Duodenal mucosa (tissue), 2 donors: Measurements from ENCODE around the gene TMCC1.
"Not testable (repeated sequence)": the region's sequence is repeated elsewhere in the genome, so short reads cannot be mapped to it uniquely, and the experiment has no call there.

ENCODE experiments used
- H3K27ac ChIP-seq: one replicate; pipeline ENCODE4 v1.7.0; 2013; ENCODE audit warnings: low read depth, low read length
- H3K27me3 ChIP-seq, 2 donors: one replicate each; pipeline ENCODE4 v1.7.0; 2013; ENCODE audit warnings: low read length in 2 of 2, control low read depth in 1 of 2; ENCODE audit not compliant: insufficient read depth in 2 of 2, control insufficient read depth in 1 of 2
- H3K36me3 ChIP-seq, 2 donors: one replicate each; pipeline ENCODE4 v1.7.0; 2013; ENCODE audit warnings: low read length in 2 of 2, control low read depth in 1 of 2; ENCODE audit not compliant: insufficient read depth in 2 of 2, control insufficient read depth in 1 of 2
- H3K4me1 ChIP-seq, 2 donors: one replicate each; pipeline ENCODE4 v1.7.0; 2013; ENCODE audit warnings: low read length in 2 of 2, control low read depth in 1 of 2; ENCODE audit not compliant: insufficient read depth in 2 of 2, control insufficient read depth in 1 of 2
- H3K4me3 ChIP-seq, 2 donors: one replicate each; pipeline ENCODE4 v1.7.0; 2013; ENCODE audit warnings: low read length in 2 of 2, low read depth in 1 of 2
- H3K9ac ChIP-seq, 2 donors: one replicate each; pipeline ENCODE4 v1.7.0; 2013; ENCODE audit warnings: low read length in 2 of 2, low read depth in 1 of 2
- H3K9me3 ChIP-seq, 2 donors: one replicate each; pipeline ENCODE4 v1.7.0; 2013; ENCODE audit warnings: low read length in 2 of 2, control low read depth in 1 of 2; ENCODE audit not compliant: control insufficient read depth in 1 of 2

TMCC1 gene

DNA sequence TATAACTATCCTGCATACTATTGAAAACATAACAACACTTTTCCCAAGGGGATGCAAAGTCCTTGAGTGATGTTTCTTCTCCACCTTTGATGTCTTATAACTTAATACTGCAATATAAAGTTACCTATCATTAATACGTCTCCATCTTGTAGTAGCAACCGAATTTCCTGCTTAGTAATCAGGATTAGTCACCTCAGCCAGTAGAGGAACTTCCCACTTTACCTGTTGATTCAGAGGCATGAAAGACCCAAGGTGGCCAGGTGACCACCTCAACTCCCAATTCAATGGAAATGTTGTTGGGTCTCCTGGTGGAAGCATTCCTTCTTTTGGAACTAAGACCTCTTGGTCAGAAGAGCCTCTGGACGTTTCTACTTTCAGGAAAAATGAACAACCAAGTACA lies 3.5 kb upstream of the TMCC1 start:
- no peaks in the 10 kb centered on the region for H3K36me3 ChIP-seq
- no peak overlapping the region for H3K9ac ChIP-seq
- H3K4me3 ChIP-seq: no peak overlapping the region
- H3K4me1 ChIP-seq: peaks cover 10 to 14% of the 10 kb centered on the region in 2 donors
- H3K9me3 ChIP-seq: no peaks in the 10 kb centered on the region
- no peak overlapping the region for H3K27ac ChIP-seq
- no peaks in the 10 kb centered on the region for H3K27me3 ChIP-seq

DNA sequence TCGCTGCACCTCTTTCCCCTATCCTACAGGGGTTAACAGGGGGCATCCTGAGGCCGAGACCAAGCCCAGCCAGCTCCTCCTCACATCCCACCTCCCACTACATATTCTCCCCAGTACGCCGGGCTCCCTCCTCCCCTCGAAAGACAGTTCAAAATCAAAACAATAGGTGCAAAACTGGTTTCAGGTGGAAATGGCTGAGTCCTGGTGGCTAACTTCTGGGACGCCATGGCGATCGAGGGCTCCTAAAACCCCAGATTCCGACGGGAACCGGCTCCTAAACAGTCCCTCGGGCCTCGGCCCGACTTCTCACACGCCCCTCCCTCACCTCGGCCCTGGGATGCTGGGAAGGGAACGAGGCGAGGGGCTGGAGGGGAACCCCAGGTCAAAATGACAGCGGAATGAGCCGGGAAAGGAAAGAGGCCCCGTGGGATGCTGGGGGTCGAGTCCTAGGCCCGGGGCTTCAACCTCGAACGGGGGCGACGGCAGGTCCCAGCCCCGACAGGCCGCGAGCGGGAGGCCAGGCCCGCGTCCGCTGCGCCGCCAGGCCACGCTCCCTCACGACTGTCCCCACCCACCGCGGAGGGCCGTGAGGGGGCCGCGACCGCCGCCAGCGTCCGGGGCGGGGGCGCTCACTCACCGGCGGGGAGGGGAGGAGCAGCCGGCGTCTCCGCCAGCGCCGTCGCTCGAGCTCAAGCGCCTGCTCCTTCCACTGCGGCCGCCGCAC lies 492 bp downstream of the TMCC1 start:
- no peaks in the 10 kb centered on the region for H3K9me3 ChIP-seq
- peaks cover 0 to 3% of the 10 kb centered on the region in 2 donors for H3K36me3 ChIP-seq
- H3K9ac ChIP-seq: peak overlapping the region; percentile 96 to 98
- H3K27ac ChIP-seq: peak overlapping the region; percentile 64
- peak overlapping the region; percentile 84 to 95 for H3K4me3 ChIP-seq
- no peaks in the 10 kb centered on the region for H3K27me3 ChIP-seq
- H3K4me1 ChIP-seq: peaks cover 30 to 38% of the 10 kb centered on the region in 2 donors

DNA sequence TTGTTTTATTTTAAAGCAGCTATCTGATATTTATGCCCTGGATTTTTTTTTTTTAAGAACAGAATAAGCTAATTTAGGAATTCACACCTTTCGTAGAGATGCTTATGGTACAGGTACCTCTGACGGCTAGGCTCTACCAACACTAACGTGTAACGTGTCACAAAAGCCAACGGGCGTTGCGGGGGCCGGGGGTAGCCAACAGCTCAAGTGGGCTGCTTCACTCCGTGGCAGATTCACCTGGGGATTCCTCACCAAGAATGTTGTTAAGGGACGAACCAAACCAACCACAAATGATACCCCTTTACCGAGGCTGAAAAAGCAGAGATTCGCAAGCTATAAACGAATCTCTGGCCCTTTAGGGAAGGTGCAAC lies 1.0 kb downstream of the TMCC1 start:
- H3K27me3 ChIP-seq: no peaks in the 10 kb centered on the region
- H3K27ac ChIP-seq: peak overlapping the region; percentile 64
- peak overlapping the region; percentile 84 to 95 for H3K4me3 ChIP-seq
- no peaks in the 10 kb centered on the region for H3K9me3 ChIP-seq
- H3K36me3 ChIP-seq: peaks cover 0 to 3% of the 10 kb centered on the region in 2 donors
- H3K9ac ChIP-seq: peak overlapping the region; percentile 96 to 98
- peaks cover 30 to 38% of the 10 kb centered on the region in 2 donors for H3K4me1 ChIP-seq

DNA sequence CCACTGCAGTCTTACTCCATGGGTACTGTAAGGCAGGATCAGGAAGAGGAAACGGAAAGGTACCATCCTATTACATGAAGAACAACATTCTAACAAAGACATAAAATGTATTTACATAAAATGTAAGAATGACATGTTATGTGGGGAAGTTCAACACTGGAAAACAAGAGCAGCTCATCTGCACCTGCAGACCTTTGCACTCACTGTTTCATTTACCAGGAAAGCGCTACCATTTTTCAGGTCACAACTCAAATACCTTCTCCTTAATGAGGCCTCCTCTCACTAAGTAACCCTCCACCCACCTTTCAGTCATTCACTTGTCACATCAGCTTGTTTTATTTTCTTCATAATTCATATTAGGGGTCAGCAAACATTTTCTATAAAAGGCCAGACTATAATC lies 2.6 kb downstream of the TMCC1 start:
- Histone ChIP-seq H3K9me3 (no peaks in the 10 kb centered on the region), H3K4me1 (peaks cover 30 to 38% of the 10 kb centered on the region in 2 donors), H3K27me3 (no peaks in the 10 kb centered on the region), H3K27ac (no peak overlapping the region), H3K36me3 (peaks cover 0 to 3% of the 10 kb centered on the region in 2 donors), H3K4me3 (no peak overlapping the region), H3K9ac (no peak overlapping the region)

DNA sequence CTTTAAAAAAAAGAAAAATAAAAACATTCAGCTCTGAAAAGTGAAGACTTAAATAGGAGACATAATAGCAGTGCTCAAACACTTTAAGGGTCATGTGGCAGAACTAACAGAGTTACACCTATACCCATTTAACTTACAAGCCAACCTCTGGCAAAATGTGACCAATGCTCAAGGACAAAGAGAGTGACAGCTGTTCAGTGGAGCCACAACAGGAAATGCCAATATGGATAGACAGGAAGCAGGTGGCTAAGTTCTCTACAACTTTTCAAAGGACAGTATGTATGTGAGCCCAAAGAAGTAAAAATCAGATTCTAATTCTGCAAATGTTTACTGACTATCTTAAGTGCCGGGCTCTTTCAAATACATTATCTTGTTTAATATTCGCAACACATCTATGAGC lies 3.4 kb downstream of the TMCC1 start:
- Histone ChIP-seq H3K9ac (no peak overlapping the region), H3K4me1 (peaks cover 30 to 38% of the 10 kb centered on the region in 2 donors), H3K27ac (no peak overlapping the region), H3K4me3 (no peak overlapping the region), H3K36me3 (peaks cover 0 to 3% of the 10 kb centered on the region in 2 donors), H3K9me3 (no peaks in the 10 kb centered on the region), H3K27me3 (no peaks in the 10 kb centered on the region)

DNA sequence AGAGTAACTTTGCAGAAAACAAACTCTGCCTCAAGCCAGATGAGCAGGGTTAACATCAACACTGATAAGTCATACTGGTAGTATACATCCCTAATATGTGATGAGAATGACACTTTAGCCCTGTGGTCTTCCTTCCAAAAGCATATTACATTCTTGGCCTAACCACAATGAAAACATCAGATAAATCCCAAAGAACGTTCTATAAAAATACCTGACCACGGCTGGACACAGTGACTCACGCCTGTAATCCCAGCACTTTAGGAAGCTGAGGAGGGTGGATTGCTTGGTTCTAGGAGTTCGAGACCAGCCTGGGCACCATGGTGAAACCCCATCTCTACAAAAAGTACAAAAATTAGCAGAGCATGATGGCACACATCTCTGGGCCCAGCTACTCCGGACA lies 4.7 kb downstream of the TMCC1 start:
- Histone ChIP-seq H3K36me3 (peaks cover 0 to 3% of the 10 kb centered on the region in 2 donors), H3K27me3 (no peaks in the 10 kb centered on the region), H3K4me3 (no peak overlapping the region), H3K27ac (no peak overlapping the region), H3K4me1 (peaks cover 26 to 32% of the 10 kb centered on the region in 2 donors), H3K9me3 (no peaks in the 10 kb centered on the region), H3K9ac (no peak overlapping the region)

DNA sequence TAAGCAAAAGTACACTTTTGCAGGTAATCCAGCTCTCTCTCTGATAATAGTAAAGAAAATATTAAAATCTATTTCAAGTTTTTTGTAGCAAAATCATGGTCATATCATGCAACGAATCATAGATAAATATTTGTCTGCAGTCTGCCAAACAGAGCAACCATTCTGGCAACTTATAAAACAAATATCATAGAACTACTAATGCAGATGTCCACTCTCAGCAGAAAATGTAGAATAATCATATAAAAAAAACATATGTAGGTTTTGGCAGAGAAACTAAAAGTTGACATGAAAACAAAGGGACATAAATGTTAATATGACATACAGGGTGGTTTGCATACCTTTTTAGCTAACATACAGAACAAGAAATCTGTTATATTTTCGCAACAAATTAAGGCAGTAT lies 12.2 kb downstream of the TMCC1 start:
- Histone ChIP-seq H3K36me3 (peaks cover 0 to 22% of the 10 kb centered on the region in 2 donors), H3K27ac (no peak overlapping the region), H3K9me3 (no peaks in the 10 kb centered on the region)

DNA sequence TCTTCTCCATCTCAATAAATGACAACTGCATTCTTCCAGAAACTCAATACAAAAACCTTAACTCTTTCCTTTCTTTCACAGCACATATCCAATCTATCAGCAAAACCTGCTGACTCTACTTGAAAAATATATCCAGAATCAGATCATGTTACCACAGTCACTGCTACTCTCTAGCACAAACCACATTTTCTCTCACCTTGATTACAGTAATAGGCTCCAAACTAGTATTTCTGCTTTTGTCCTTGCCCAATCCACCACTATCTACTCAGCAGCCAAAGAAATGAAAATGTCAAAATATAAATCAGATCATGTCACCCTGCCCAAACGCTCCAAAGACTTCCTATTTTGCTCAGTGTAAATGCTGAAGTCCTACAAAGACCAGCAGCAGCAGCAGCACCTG lies 15.2 kb downstream of the TMCC1 start:
- no peak overlapping the region for H3K9ac ChIP-seq
- H3K36me3 ChIP-seq: peaks cover 0 to 31% of the 10 kb centered on the region in 2 donors
- no peaks in the 10 kb centered on the region for H3K27me3 ChIP-seq
- no peaks in the 10 kb centered on the region for H3K9me3 ChIP-seq
- no peak overlapping the region for H3K27ac ChIP-seq
- no peaks in the 10 kb centered on the region for H3K4me1 ChIP-seq
- no peak overlapping the region for H3K4me3 ChIP-seq

More for the DNA sequence above, 12.2 kb downstream of the TMCC1 start:
- Histone ChIP-seq H3K4me3 (no peak overlapping the region), H3K9ac (no peak overlapping the region), H3K4me1 (no peaks in the 10 kb centered on the region), H3K27me3 (no peaks in the 10 kb centered on the region)

DNA sequence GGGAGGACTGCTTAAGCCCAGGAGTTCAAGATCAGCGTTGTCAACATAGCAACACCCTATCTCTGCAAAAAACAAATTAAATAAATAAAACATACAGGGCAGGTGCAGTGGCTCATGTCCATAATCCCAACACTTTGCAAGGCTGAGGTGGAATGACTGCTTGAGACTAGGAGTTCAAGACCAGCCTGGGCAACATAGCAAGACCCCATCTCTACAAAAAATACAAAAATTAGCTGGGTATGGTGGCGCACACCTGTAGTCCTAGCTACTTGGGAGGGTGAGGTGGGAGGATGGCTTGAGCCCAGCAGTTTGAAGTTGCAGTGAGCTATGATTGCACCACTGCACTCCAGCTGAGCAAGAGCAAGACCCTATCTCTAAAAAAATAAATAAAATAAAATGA lies 19.0 kb downstream of the TMCC1 start:
- H3K36me3 ChIP-seq: peaks cover 3 to 29% of the 10 kb centered on the region in 2 donors

DNA sequence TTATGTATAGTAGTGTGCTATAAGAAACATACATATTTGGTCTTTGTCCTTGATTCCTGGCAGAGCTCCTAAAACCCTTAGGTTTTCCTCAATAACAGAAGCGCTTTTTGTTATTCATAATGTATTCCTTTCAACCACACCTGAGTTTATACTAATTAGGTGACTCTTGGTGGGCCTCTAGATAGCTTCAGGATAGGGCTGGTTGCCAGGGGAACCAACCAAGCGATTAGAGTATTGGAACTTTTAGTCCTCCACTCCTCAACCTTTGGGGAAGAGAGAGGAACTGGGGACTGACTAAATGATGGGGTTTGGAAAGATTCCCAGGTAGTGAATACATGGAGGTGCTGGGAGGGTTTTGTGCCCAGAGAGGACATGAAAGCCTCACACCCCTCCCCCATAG lies 24.6 kb downstream of the TMCC1 start:
- Histone ChIP-seq H3K4me1 (no peaks in the 10 kb centered on the region), H3K9ac (no peak overlapping the region), H3K9me3 (no peaks in the 10 kb centered on the region), H3K4me3 (no peak overlapping the region), H3K36me3 (peaks cover 6% of the 10 kb centered on the region in 2 donors), H3K27ac (no peak overlapping the region), H3K27me3 (no peaks in the 10 kb centered on the region)

More for the DNA sequence above, 19.0 kb downstream of the TMCC1 start:
- H3K9me3 ChIP-seq, H3K4me3 ChIP-seq, H3K27ac ChIP-seq, H3K4me1 ChIP-seq, H3K27me3 ChIP-seq, H3K9ac ChIP-seq: not testable (repeated sequence)
